GM12892 (cell line): ENCODE measurements around the gene MAML1.

Experiments
- POLR2A ChIP-seq: IDR thresholded peaks from 2 replicates; pipeline ENCODE4 v1.6.1; 2011; ENCODE audit warnings: low read depth, low read length, control low read depth
- POLR2AphosphoS5 ChIP-seq: IDR thresholded peaks from 2 replicates; pipeline ENCODE4 v1.6.1; 2011; ENCODE audit warnings: low read depth, low read length, control low read depth
- TAF1 ChIP-seq: IDR thresholded peaks from 2 replicates; pipeline ENCODE4 v1.6.1; 2011; ENCODE audit warnings: low read depth, mild to moderate bottlenecking, control low read depth, low read length, borderline replicate concordance

GRCh38 chr5:179700401-179700918 lies 32.2 kb upstream of the MAML1 start:
- TF ChIP-seq POLR2A, result peak; percentile 17
- TF ChIP-seq TAF1, result no peak
- no peak for TF ChIP-seq POLR2AphosphoS5
